SJSA1 (cell line): ENCODE results near the gene TMCC2. TPM values are rescaled to one million over a fixed set of nuclear protein-coding genes. Genes with fewer than 3 reads are reported as not detected.

Experiments used
- DNase-seq, 2 experiments: peaks; one replicate each; pipeline ENCODE4 v3.0.0-alpha.2; 2015 to 2020; ENCODE audit warnings: low spot score in 2 of 2, low read depth in 1 of 2
- H3K27ac ChIP-seq: fragments of 250-450 bp; sonication (Bioruptor Pico); 2 replicates; pipeline ENCODE4 v1.5.1; 2020; ENCODE audit warnings: mild to moderate bottlenecking, moderate library complexity
- H3K27me3 ChIP-seq: fragments of 250-450 bp; sonication (Bioruptor Pico); replicated peaks from 2 replicates; pipeline ENCODE4 v1.5.1; 2020; ENCODE audit warnings: mild to moderate bottlenecking, moderate library complexity
- H3K36me3 ChIP-seq: fragments of 250-450 bp; sonication (Bioruptor Pico); 2 replicates; pipeline ENCODE4 v1.5.1; 2020; ENCODE audit warnings: mild to moderate bottlenecking
- H3K4me1 ChIP-seq: fragments of 250-450 bp; sonication (Bioruptor Pico); replicated peaks from 2 replicates; pipeline ENCODE4 v1.6.1; 2021; ENCODE audit warnings: mild to moderate bottlenecking
- H3K4me3 ChIP-seq: fragments of 250-450 bp; sonication (Bioruptor Pico); 2 replicates; pipeline ENCODE4 v1.5.1; 2020; ENCODE audit warnings: mild to moderate bottlenecking
- H3K9me3 ChIP-seq: fragments of 250-450 bp; sonication (Bioruptor Pico); replicated peaks from 2 replicates; pipeline ENCODE4 v1.5.1; 2020; ENCODE audit warnings: mild to moderate bottlenecking
- total RNA-seq: library from RNA; depleted of rRNA; stranded (reverse); fragments of >200 nt; shearing (Covaris generic); gene quantifications from 2 replicates; pipeline ENCODE4 v1.2.3, GENCODE V29; 2014

The TMCC2 gene
- total RNA-seq, 1 experiment from 2014 or later: 8.2 TPM

GRCh38 chr1:205237526-205238484, 10.1 kb downstream of the TMCC2 start:
- Histone ChIP-seq H3K4me1 (no peaks in the 10 kb centered on the region), H3K4me3 (no peak overlapping the region), H3K9me3 (no peaks in the 10 kb centered on the region), H3K27ac (no peak overlapping the region), H3K36me3 (no peaks in the 10 kb centered on the region), H3K27me3 (no peaks in the 10 kb centered on the region)
- no peak for DNase-seq

- no peak for DNase-seq
- Histone ChIP-seq H3K36me3 (no peaks in the 10 kb centered on the region), H3K27me3 (no peaks in the 10 kb centered on the region), H3K4me3 (no peak overlapping the region), H3K9me3 (no peaks in the 10 kb centered on the region), H3K4me1 (no peaks in the 10 kb centered on the region), H3K27ac (no peak overlapping the region)
Observed at GRCh38 chr1:205239078-205239477, 11.3 kb downstream of the TMCC2 start.

GRCh38 chr1:205240118-205240517, 12.4 kb downstream of the TMCC2 start:
- no peaks in the 10 kb centered on the region for H3K36me3 ChIP-seq
- no peaks in the 10 kb centered on the region for H3K27me3 ChIP-seq
- H3K4me1 ChIP-seq: no peaks in the 10 kb centered on the region
- H3K4me3 ChIP-seq: no peak overlapping the region
- H3K27ac ChIP-seq: no peak overlapping the region
- DNase-seq: no peak
- H3K9me3 ChIP-seq: no peaks in the 10 kb centered on the region

GRCh38 chr1:205240569-205240968, 12.8 kb downstream of the TMCC2 start:
- Histone ChIP-seq H3K27me3 (no peaks in the 10 kb centered on the region), H3K27ac (no peak overlapping the region), H3K36me3 (no peaks in the 10 kb centered on the region), H3K9me3 (no peaks in the 10 kb centered on the region), H3K4me1 (no peaks in the 10 kb centered on the region), H3K4me3 (no peak overlapping the region)
- no peak for DNase-seq

- Histone ChIP-seq H3K4me3 (no peak overlapping the region), H3K27ac (no peak overlapping the region), H3K36me3 (no peaks in the 10 kb centered on the region), H3K9me3 (no peaks in the 10 kb centered on the region), H3K27me3 (no peaks in the 10 kb centered on the region), H3K4me1 (no peaks in the 10 kb centered on the region)
- DNase-seq: no peak
Observed at GRCh38 chr1:205241366-205242030, 13.8 kb downstream of the TMCC2 start.

- Histone ChIP-seq H3K4me3 (no peak overlapping the region), H3K9me3 (no peaks in the 10 kb centered on the region), H3K27ac (no peak overlapping the region), H3K4me1 (peaks cover 12% of the 10 kb centered on the region), H3K36me3 (no peaks in the 10 kb centered on the region), H3K27me3 (no peaks in the 10 kb centered on the region)
- no peak for DNase-seq
Observed at GRCh38 chr1:205243350-205244191, 15.8 kb downstream of the TMCC2 start.

GRCh38 chr1:205244384-205244783, 16.6 kb downstream of the TMCC2 start:
- peaks cover 17% of the 10 kb centered on the region for H3K4me1 ChIP-seq
- no peaks in the 10 kb centered on the region for H3K27me3 ChIP-seq
- no peak overlapping the region for H3K27ac ChIP-seq
- H3K36me3 ChIP-seq: no peaks in the 10 kb centered on the region
- H3K9me3 ChIP-seq: no peaks in the 10 kb centered on the region
- DNase-seq: no peak
- no peak overlapping the region for H3K4me3 ChIP-seq

- no peaks in the 10 kb centered on the region for H3K27me3 ChIP-seq
- DNase-seq: no peak
- no peak overlapping the region for H3K27ac ChIP-seq
- H3K9me3 ChIP-seq: no peaks in the 10 kb centered on the region
- no peak overlapping the region for H3K4me3 ChIP-seq
- H3K36me3 ChIP-seq: no peaks in the 10 kb centered on the region
- H3K4me1 ChIP-seq: peaks cover 21% of the 10 kb centered on the region
Observed at GRCh38 chr1:205245096-205245495, 17.4 kb downstream of the TMCC2 start.

- Histone ChIP-seq H3K9me3 (no peaks in the 10 kb centered on the region), H3K4me1 (peaks cover 21% of the 10 kb centered on the region), H3K27me3 (no peaks in the 10 kb centered on the region), H3K4me3 (no peak overlapping the region), H3K27ac (no peak overlapping the region), H3K36me3 (no peaks in the 10 kb centered on the region)
- no peak for DNase-seq
Observed at GRCh38 chr1:205246351-205247119, 18.8 kb downstream of the TMCC2 start.

- Histone ChIP-seq H3K27me3 (no peaks in the 10 kb centered on the region), H3K36me3 (no peaks in the 10 kb centered on the region), H3K4me1 (peaks cover 21% of the 10 kb centered on the region), H3K4me3 (no peak overlapping the region), H3K27ac (no peak overlapping the region), H3K9me3 (no peaks in the 10 kb centered on the region)
- DNase-seq: peak in 1 of 2 experiments; percentile 15
Observed at GRCh38 chr1:205247130-205247921, 19.6 kb downstream of the TMCC2 start.

GRCh38 chr1:205248793-205249601, 21.3 kb downstream of the TMCC2 start:
- Histone ChIP-seq H3K27ac (no peak overlapping the region), H3K4me1 (peaks cover 21% of the 10 kb centered on the region), H3K36me3 (no peaks in the 10 kb centered on the region), H3K4me3 (no peak overlapping the region), H3K9me3 (no peaks in the 10 kb centered on the region), H3K27me3 (no peaks in the 10 kb centered on the region)
- peak; percentile 46 to 69 for DNase-seq

- Histone ChIP-seq H3K4me1 (peaks cover 21% of the 10 kb centered on the region), H3K27me3 (no peaks in the 10 kb centered on the region)
- DNase-seq: no peak
Observed at GRCh38 chr1:205249651-205250050, 21.9 kb downstream of the TMCC2 start.

More at GRCh38 chr1:205249651-205250050, 21.9 kb downstream of the TMCC2 start:
- Histone ChIP-seq H3K9me3 (no peaks in the 10 kb centered on the region), H3K4me3 (no peak overlapping the region), H3K36me3 (no peaks in the 10 kb centered on the region), H3K27ac (no peak overlapping the region)
